HG03039 (cell line): ENCODE measurements around the gene ARHGAP23.
"Not testable (repeated sequence)": the region's sequence is repeated elsewhere in the genome, so short reads cannot be mapped to it uniquely, and the experiment has no call there.

Source experiments
- ATAC-seq: cut with Tn5 transposase; IDR thresholded peaks from one replicate; pipeline ENCODE4 v1.9.1; 2021; ENCODE audit warnings: mild to moderate bottlenecking, moderate library complexity; ENCODE audit not compliant: unreplicated experiment

The ARHGAP23 gene

DNA sequence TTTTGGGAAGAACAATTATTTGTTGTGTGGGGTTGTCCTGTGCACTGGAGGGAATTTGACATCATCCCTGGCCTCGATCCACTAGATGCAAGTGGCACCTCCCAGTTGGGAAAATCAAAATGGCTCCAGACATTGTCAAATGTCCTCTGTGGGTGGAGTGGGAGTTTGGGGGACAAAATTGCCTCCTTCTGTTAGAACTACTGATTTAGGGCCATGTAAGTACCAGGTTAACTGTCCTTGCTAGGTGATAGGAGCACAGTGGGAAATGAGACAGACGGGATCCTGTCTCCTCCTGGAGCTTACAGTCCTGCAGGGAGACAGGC lies 56.8 kb downstream of the ARHGAP23 start:
- no peak for ATAC-seq

DNA sequence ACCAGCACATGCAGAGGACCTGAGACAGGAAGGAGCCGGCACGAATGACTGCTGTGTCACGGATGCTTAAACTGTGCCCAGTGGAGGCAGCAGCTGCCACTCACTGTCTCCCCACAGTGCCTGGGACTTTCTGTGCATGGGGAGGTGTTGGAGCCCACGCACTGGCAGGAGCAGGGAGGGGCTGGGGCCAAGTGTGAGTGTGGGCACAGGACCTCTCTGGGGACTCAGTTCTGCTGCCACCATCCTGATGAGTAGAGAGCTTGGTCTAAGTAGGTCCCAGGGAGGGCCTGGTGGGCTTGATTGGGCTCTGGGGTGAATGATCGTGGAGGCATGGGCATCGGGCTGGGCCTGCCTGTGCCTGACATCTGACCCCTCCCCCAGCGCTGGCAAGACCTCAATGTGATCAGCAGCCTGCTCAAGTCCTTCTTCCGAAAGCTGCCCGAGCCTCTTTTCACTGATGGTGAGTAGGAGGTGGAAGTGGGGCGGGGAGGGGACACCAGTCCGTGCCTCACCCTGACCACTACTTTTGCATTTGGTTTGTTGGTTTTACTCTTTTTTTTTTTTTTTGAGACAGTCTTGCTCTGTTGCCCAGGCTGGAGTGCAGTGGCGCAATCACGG lies 57.5 kb downstream of the ARHGAP23 start:
- ATAC-seq = not testable (repeated sequence)

DNA sequence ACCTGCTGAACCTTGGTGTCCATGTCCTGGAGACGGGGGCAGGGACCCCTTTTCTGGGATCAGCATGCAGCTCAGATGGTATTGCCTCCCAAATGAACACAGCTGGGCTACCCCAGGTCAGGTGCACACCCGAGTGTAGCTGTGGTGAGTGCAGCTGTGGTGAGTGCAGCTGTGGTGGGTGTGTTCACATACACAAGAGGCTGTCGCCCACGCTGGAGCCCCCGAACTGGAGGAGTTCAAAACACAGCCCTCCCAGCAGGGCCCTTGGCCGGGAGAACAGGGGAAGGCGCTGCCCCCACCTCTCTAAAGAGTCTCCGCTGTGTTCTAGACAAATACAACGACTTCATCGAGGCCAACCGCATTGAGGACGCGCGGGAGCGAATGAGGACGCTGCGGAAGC lies 61.5 kb downstream of the ARHGAP23 start:
- ATAC-seq = not testable (repeated sequence)

DNA sequence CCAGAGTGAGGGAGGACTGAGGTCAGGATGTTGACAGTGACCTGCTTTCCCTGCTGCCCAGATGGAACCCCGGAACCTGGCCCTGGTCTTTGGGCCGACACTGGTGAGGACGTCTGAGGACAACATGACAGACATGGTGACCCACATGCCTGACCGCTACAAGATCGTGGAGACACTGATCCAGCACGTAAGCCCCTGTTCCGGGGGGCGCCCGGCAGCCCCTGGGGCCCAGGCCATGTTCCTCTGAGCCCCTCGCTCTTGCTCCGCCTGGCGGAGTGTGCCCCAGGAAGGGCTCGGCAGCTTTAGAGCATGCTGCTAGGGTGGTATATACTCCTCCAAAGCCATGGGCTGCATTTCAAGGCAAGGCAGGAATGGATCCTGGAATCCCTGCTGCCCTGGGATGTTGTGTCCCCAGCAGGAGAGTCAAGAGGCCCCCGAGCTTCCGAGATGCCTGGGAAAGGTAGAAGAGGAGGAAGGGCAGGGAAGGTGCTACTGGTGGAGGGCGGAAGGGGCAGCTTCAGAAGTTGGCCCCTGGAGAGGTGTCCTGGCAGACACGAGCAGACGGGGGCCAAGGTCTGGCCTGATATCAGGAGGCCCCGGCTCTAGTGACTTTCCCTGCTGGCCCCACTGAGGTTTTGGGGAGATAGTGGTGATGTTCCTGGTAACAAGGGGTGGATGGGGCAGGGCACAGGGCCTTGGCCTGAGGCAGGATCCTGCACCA lies 63.2 kb downstream of the ARHGAP23 start:
- ATAC-seq = not testable (repeated sequence)

DNA sequence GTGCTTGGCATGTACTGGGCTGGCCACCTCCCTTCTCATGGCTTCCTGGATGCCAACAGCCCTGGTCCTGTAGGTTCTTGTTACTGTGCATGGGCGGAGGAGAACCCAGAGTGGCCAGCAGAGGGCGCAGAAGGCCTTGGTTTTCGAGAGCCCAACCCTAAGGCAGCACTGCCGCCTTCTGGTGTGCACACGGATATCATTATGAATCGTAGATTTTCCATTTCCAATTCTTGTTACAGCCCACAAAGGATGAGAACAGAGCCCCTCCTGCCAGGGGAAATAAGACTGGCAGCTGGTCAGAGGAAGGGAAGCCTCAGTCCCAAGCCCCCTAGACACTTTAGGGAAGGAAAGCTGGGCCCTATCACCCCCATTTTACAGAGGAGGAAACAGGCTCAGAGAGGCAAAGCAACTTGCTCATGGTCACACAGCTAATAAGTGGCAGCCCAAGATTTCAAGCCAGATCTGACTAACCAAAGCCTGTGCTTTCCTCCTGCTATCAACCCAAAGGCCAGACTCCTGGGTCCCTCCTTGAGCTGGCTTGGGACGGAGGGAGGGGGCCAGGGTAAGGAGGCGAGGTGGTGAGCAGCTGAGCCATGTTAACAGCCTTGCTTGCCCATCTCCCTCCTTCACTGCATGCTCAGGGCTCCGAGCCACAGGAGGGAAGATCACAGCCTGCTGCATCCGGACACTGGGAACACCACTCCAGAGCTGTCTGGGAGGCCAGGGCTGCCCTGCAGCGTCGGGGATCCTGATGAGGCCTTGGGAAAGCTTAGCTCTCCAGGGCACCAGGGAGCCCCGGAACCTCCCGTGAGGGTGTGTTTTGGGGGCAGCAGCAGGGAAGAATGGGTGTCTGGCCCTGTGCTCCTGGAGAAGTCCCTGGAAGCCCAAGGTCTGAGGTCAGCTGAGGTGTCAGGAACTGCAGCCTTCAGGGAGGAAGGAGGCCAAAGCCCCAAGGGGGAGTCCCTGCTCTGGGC lies 64.1 kb downstream of the ARHGAP23 start:
- not testable (repeated sequence) for ATAC-seq

DNA sequence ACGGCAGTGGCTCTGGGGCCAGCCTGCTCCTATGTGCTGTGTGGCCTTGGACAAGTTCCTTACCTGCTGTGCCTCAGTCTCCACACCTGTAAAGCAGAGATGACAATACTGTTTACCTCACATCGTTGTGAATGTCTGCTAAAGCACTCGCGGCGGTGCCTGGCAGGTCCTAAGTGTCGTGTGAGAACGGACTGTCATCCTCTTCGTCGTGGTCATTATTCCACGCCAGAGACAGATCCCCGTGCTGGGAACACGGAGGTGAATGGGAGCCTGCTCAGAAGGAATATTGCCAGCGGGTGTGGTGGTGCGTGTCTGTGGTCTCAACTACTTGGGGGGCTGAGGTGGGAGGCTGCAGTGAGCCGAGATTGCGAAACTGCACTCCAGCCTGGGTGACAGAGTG lies 65.9 kb downstream of the ARHGAP23 start:
- ATAC-seq = not testable (repeated sequence)

DNA sequence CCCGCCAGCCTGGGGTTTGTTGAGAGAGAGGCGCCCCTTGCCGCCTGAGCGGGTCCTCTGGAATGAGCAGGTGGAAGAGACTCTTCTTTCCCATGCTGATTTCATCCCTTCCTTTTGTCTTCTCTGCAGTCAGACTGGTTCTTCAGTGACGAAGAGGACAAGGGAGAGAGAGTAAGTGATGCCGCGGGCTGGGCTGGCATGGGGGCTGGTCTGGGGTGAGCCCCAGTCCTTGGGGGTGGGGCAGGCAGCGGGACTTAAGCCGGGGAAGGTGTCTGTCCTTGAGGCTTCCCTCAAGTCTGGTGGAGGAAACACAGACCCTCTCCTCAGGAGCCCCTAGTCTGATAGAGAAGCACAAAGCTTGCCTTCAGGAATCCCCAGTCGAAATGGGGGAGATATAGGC lies 69.4 kb downstream of the ARHGAP23 start:
- ATAC-seq = not testable (repeated sequence)

DNA sequence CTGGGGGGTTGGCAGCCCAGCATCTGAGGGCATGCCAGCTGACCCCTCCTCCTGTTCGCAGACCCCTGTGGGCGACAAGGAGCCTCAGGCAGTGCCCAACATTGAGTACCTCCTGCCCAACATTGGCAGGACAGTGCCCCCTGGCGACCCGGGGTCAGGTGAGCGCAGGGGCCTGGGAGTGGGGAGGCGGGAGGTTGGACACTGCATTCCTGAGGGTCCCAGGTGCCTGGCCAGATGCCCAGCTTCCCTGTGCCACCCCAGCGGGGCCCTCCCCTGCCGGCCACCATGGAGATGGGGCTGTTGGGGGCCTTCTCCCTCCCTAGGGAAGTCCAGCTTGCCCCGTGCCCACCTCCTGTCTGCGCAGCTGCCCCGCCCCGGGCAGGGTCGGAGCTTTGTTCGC lies 70.1 kb downstream of the ARHGAP23 start:
- ATAC-seq = no peak

DNA sequence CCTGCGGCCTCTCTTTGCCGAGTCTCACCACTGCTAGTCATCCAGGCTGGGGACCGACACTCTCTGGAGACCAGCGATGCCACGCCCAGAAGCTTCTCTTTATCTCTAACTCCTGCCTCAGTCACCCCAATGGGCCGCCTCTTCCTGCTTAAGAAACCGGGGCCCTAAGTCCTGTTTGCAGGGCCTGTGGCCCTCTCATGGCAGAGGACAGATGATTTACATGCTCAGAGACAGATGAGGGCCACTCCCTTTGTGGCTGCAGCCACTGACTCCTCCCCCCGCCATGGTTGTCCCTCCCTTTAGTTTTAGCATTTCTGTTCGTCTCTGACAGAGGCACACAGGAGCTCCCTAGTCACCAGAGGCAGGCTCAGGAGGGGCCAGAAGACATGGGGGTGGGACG lies 71.0 kb downstream of the ARHGAP23 start:
- not testable (repeated sequence) for ATAC-seq

DNA sequence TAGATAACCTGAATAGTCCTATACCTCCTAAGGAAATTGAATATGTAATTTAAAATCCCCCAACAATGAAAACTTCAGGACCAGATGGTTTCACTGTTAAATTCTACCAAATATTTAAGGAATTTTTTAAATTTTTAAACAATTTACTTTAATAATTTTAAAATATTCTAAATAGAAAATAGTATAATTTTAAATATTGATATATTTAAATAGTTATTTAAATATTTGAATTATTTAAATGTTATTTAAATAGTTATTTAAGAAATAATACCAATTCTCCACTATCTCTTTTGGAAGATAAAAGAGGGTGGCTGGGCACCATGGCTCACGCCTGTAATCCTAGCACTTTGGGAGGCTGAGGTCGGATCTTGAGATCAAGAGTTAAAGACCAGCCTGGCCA lies 73.5 kb downstream of the ARHGAP23 start:
- not testable (repeated sequence) for ATAC-seq

DNA sequence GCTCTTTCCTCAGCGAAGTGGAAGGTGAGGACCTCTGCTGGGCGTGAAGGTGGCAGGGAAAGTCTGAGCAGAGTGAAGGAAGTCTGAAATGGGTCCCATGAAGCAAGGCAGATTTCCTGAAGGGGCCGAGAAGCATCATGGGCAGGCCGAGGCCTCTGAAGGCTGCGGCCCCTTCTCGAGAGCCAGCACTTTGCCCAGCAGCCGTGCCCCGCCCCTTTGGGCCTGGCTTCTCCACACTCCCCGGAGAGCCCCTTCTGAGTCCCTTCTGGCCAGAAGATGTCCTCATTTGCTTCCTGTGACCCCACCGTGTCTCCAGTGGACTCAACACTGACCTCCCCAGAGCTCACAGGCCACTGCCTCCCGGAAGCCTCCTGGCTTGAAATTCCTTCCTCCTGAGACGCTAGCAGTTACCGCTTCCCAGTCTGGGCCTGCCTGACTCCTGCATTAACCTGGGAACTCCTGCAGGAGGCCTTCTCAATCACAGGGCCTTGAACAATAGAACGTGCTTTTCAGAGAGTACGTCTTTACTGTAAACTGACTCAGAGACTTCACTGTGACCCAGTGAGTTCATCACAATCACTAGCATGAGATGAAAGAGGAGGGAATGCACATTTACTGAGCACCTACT lies 75.1 kb downstream of the ARHGAP23 start:
- not testable (repeated sequence) for ATAC-seq

DNA sequence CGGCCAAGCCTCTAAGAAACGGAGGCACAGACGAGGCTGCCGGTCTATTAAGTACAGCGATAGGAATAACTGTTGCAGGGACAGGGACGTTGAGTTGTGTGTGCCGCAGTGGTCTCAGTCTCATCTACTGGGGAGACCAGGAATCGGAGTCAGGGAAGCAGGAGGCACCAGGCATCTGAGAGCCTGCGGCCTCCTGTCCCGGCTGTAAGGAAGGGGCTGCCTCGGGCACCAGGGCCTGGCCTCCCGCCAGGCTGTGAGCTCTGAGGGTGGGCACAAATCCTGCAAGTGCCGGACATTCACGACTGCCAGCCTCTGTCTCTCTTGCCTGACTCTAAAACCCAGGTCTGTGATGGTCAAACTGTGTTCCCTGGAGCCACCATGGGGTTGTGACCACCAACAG lies 76.0 kb downstream of the ARHGAP23 start:
- ATAC-seq = no peak

DNA sequence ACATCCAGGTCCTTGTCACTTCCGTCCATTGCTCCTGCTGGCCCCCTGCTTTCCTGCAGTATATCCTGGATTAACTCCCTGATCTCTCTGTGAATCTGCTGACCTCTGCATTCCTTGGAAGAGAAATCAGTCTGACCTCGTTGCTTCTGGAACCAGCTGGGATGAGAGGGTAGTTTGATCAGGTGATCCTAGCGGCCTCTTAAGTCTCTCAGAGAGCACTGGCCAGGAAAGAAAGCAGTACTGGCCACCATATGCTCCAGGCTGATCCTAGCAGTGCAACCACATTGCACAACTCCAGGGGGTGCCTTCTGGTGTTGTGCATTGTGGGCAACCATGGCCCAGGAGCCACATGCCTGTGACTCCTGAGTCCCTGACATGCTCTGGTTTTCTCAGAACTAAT lies 79.2 kb downstream of the ARHGAP23 start:
- no peak for ATAC-seq

DNA sequence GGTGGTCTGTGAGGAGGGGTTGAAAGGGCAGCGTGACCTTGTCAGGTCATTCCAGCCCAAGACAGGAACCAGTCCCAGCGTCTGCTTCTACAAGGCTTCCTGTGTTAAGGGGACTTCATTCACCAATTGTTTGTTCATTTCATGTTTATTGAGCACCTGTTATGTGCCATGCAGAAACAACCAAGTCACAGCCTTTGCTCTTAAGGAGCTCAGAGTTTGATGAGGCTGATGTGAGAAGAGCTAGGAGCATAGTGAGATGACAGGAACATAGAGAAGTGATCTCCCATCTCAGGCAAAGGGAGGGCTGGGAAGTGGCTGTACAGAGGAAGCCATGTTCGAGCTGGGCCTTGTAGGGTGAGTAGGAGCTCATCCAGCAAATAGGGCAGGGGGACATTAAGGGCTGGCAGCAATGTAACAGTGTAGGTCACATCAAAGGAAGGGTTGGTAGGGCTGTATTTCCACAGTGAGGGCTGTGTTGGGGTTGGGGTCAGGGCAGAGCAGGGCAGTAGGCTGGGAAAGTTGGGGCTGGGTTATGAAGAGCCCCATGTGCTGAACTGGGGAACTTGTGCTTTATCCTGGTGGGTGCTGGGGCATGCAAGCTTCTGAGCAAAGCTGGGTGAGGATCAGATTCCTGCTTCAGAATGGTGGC lies 79.8 kb downstream of the ARHGAP23 start:
- ATAC-seq = no peak

DNA sequence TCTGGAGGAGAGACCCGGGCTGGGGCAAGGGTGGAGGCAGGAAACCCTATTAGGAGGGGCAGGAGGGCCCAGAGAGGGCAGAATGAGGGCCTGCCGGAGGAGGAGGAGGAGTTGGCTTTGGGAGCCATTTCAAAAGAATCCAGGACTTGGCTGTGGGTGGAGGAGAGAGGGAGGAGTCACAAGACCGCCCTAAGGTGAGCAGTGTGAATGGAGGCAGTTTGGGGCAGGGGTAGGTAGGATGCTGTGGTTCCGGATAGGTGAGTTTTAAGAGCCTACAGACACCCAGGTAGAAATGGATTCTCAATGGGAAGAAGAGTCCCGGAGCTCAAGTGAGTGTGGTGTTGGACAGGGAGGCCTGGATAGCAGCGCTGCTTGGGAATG lies 80.3 kb downstream of the ARHGAP23 start:
- no peak for ATAC-seq

DNA sequence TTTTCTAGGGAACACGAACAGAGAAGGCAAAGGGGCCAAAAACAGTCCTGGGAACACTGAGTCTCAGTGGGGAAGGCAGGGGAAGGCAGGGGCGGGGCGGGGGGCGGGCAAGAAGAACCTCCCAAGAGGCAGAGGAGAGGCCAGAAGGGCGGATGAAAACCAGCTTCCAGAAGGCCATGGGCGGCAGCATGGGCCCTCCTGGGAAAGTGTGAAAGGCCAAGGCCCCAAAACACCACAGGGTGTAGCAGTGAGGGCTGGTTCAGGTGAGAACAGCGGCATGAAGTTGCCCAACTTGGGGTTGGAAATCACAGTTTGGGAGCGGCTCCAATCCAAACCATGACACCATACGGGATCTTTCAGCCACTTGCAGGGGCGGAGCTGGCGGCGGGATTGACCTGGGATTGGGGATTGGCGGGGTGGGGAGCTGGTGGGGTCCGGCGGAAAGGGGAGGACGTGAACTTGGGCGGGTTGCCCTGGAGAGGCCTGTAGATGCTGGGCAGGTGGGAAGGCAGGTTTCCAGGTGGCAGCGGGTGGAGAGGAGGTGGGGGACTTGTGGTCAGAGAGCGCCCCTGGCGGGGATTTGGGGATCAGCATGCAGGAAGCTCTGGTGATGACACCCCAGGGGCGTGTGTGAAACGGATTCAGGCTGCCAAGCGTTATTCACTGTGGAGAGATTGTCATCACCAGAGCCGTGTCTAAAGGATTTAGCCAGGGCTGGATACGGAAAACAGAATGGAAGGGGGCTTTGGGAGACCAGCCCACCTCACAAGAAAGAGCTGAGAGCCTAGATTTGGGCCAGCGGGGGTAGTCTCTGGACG lies 80.9 kb downstream of the ARHGAP23 start:
- ATAC-seq = no peak

DNA sequence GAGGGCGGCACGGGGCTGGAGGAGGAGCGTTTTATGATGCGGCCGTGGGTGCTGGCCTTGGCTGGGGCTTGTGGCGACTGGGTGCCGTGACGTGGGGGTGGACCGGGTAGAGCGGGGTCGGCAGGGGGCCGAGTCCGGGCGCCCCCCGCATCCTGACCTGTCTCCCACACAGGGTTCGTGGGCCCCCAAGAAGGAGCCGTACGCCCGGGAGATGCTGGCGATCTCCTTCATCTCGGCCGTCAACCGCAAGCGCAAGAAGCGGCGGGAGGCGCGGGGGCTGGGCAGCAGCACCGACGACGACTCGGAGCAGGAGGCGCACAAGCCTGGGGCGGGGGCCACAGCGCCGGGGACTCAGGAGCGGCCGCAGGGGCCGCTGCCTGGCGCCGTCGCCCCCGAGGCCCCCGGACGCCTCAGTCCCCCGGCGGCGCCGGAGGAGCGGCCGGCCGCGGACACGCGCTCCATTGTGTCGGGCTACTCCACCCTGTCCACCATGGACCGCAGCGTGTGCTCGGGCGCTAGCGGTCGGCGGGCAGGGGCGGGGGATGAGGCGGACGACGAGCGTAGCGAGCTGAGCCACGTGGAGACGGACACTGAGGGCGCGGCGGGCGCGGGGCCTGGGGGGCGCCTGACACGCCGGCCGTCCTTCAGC lies 81.6 kb downstream of the ARHGAP23 start:
- ATAC-seq = no peak

DNA sequence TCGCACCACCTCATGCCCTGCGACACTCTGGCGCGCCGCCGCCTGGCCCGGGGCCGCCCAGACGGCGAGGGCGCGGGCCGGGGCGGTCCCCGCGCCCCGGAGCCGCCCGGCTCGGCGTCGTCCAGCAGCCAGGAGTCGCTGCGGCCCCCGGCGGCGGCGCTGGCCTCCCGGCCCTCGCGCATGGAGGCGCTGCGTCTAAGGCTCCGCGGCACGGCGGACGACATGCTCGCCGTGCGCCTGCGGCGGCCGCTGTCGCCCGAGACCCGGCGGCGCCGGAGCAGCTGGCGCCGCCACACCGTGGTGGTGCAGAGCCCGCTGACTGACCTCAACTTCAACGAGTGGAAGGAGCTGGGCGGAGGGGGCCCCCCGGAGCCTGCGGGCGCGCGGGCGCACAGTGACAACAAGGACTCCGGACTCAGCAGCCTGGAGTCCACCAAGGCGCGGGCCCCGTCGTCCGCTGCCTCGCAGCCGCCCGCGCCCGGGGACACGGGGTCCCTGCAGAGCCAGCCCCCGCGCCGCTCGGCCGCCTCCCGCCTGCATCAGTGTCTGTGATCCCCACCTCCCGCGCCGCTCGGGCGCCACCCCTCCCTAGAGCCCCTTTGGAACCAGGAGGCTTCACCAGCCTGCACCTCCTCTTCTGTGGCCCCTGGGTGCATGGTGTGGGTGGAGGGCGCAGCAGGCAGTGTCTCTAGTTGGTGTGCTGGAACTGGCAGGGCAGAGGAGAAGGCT lies 82.3 kb downstream of the ARHGAP23 start:
- no peak for ATAC-seq
